ENCODE measurements around the gene SEPTIN6.

GRCh38 chrX:119648421-119648775 lies 44.6 kb downstream of the SEPTIN6 start:
- TF ChIP-seq BHLHE40 (IDR thresholded peaks at IDR 0.05; ENCODE audit: borderline replicate concordance), result no peak
- no peak for TF ChIP-seq SUZ12 (IDR thresholded peaks at IDR 0.05)
- TF ChIP-seq LEF1 (IDR thresholded peaks at IDR 0.05; ENCODE audit: borderline replicate concordance), result no peak
- TF ChIP-seq SP1 (IDR thresholded peaks at IDR 0.05), result no peak
- TF ChIP-seq FOXK2 (IDR thresholded peaks at IDR 0.05), result no peak
- TF ChIP-seq FOXM1 (IDR thresholded peaks at IDR 0.05; ENCODE audit: borderline replicate concordance), result no peak
- no peak for TF ChIP-seq ELF4 (IDR thresholded peaks at IDR 0.05)
- TF ChIP-seq HDGF (IDR thresholded peaks at IDR 0.05; ENCODE audit: borderline replicate concordance), result no peak
- TF ChIP-seq ZNF384 (IDR thresholded peaks at IDR 0.05), result no peak
- no peak for TF ChIP-seq CTBP1 (IDR thresholded peaks at IDR 0.05; ENCODE audit: borderline replicate concordance)
- TF ChIP-seq PKNOX1 (IDR thresholded peaks at IDR 0.05), result no peak
